K562 (cell line): Measurements from ENCODE around the gene MVD. TPM values are rescaled to one million over a fixed set of nuclear protein-coding genes. Genes with fewer than 3 reads are reported as not detected.

ENCODE experiments used
- CC2D1A ChIP-seq: fragments of 450-650 bp; IDR thresholded peaks from 2 replicates; pipeline ENCODE4 v1.6.1; 2017; ENCODE audit warnings: mild to moderate bottlenecking
- ETV5 ChIP-seq: sonication (generic); formaldehyde crosslinking; IDR thresholded peaks from 2 replicates; pipeline ENCODE4 v1.4.0; 2020; ENCODE audit warnings: low read depth, mild to moderate bottlenecking, missing genetic modification reagents
- HLTF ChIP-seq: fragments of 450-650 bp; IDR thresholded peaks from 2 replicates; pipeline ENCODE4 v1.6.1; 2016
- L3MBTL2 ChIP-seq: fragments of 450-650 bp; IDR thresholded peaks from 2 replicates; pipeline ENCODE4 v1.6.1; 2016; ENCODE audit warnings: mild to moderate bottlenecking, moderate library complexity
- RBM39 ChIP-seq: fragments of 200-400 bp; formaldehyde crosslinking; optimal IDR thresholded peaks from 2 replicates; pipeline ENCODE3; 2018; ENCODE audit warnings: low read depth, low read length
- TBP ChIP-seq: optimal IDR thresholded peaks from 2 replicates; pipeline ENCODE3; 2011; ENCODE audit warnings: low read depth, low read length, improper control_type of control experiment
- ZBED1 ChIP-seq: IDR thresholded peaks from 2 replicates; pipeline ENCODE4 v1.6.1; 2014
- polyA plus RNA-seq, 8 experiments: library from polyadenylated mRNA; depleted of rRNA in 4 of 8; stranded (reverse) in 5 of 8; unstranded in 3 of 8; fragments of >200 nt; fragmentation: Nextera tagmentation in 2 of 8; fragmentation: Illumina TruSeq in 1 of 8; extraction: Ambion mirVana in 2 of 8; extraction: Trizol in 1 of 8; gene quantifications; 2 replicates each; pipeline versions ENCODE4 v1.2.1 to v1.2.3, GENCODE V29; 2011 to 2014; ENCODE audit warnings: inconsistent platforms in 1 of 8, missing spikeins in 1 of 8
- total RNA-seq, 7 experiments: library from RNA; depleted of rRNA in 6 of 7; stranded (reverse); fragments of >200 nt in 6 of 7; fragmentation: Illumina TruSeq in 2 of 7; extraction: Trizol in 2 of 7; gene quantifications; 2 replicates each; pipeline versions ENCODE4 v1.2.1 to v1.2.3, GENCODE V29; 2011 to 2021; ENCODE audit warnings: low replicate concordance in 1 of 7
- TF ChIP-seq, protein P1 (sequence below), 2 experiments: fragments of 450-650 bp in 1 of 2; sonication (generic) in 1 of 2; formaldehyde crosslinking; conservative IDR thresholded peaks; 2 replicates each; pipeline versions ENCODE4 v1.4.0 to v1.8.1; 2020 to 2022; ENCODE audit warnings: mild to moderate bottlenecking in 1 of 2, missing genetic modification reagents in 1 of 2
- TF ChIP-seq, protein P2 (sequence below), 2 experiments: IDR thresholded peaks; 2 replicates each; pipeline ENCODE4 v1.6.1; 2012; ENCODE audit warnings: improper control_type of control experiment in 2 of 2, low read depth in 2 of 2, low read length in 2 of 2, borderline replicate concordance in 1 of 2
- TF ChIP-seq, protein P3 (sequence below): fragments of 450-650 bp; IDR thresholded peaks from 2 replicates; pipeline ENCODE4 v1.6.1; 2016; ENCODE audit warnings: borderline replicate concordance
- TF ChIP-seq, protein P4 (sequence below): sonication (generic); formaldehyde crosslinking; IDR thresholded peaks from 2 replicates; pipeline ENCODE4 v1.9.0; 2022; ENCODE audit warnings: mild to moderate bottlenecking, missing genetic modification reagents
- TF ChIP-seq, protein P5 (sequence below), 2 experiments: fragments of 450-650 bp; IDR thresholded peaks; 2 replicates each; pipeline ENCODE4 v1.6.1; 2016; ENCODE audit warnings: mild to moderate bottlenecking in 2 of 2, borderline replicate concordance in 1 of 2, low read depth in 1 of 2, moderate library complexity in 1 of 2

Gene MVD
- total and polyA plus RNA-seq, 9 of the 15 experiments (the other 6 are each of a cell fraction or from before 2014, with no cell fraction given) = 12.2 to 141 (median 45.3) TPM

DNA sequence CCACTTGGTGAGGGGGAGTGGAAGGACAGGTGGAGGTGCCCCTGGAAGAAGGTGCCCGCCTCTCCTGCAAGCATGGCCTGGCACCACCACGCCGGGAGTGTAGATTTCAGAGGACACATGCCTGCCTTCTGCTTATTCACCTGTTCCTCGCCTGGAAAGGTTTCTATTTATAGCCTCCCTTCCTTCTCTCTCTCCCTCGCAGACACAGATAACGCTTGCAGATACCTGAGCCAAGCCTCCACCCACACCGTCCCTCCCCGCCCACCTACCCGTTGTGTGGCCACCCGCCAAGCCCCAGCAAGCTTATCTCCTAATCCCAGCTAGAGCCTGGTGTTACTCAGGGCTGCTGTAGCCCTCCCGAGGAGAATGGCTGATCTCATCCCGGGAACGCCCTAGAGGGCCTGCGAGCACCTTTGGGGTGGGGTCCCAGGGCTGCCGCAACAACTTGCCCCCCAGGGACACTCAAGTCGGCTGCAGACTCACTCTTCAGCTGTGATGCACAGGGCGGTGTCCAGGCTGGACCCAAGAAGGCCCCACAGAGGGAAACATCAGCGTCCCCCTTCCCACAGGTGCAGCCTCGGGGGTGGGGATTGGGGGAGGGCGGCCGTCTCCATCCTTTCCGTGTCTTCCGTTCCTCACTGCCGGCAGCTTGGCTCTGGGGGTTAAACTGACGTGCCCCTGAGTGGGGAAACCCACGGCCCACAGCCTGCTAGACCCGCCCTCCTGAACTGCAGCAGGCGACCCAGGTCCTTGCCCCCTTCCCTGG, 25.3 kb upstream of the MVD start (continued):
- TF ChIP-seq, protein P1, sequence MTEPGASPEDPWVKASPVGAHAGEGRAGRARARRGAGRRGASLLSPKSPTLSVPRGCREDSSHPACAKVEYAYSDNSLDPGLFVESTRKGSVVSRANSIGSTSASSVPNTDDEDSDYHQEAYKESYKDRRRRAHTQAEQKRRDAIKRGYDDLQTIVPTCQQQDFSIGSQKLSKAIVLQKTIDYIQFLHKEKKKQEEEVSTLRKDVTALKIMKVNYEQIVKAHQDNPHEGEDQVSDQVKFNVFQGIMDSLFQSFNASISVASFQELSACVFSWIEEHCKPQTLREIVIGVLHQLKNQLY (CRISPR knock-in tag; conservative IDR thresholded peaks at IDR 0.05) = 0 out of 4 replicates have a peak, but pooled peaks of 1 of the 2 experiments have one; percentile 37
- TF ChIP-seq ETV5 (CRISPR knock-in tag) = peak; percentile 47; the same call in 1 of the 2 replicates
- TF ChIP-seq, protein P2, sequence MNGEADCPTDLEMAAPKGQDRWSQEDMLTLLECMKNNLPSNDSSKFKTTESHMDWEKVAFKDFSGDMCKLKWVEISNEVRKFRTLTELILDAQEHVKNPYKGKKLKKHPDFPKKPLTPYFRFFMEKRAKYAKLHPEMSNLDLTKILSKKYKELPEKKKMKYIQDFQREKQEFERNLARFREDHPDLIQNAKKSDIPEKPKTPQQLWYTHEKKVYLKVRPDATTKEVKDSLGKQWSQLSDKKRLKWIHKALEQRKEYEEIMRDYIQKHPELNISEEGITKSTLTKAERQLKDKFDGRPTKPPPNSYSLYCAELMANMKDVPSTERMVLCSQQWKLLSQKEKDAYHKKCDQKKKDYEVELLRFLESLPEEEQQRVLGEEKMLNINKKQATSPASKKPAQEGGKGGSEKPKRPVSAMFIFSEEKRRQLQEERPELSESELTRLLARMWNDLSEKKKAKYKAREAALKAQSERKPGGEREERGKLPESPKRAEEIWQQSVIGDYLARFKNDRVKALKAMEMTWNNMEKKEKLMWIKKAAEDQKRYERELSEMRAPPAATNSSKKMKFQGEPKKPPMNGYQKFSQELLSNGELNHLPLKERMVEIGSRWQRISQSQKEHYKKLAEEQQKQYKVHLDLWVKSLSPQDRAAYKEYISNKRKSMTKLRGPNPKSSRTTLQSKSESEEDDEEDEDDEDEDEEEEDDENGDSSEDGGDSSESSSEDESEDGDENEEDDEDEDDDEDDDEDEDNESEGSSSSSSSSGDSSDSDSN (IDR thresholded peaks at IDR 0.05; ENCODE audit: borderline replicate concordance in 1 of 2, low read depth in 2 of 2, low read length in 2 of 2) = 0 out of 4 replicates have a peak, but pooled peaks of 1 of the 2 experiments have one; percentile 51
- 0 out of 2 replicates have a peak, but pooled peaks have one; percentile 28 for TF ChIP-seq L3MBTL2
- peak; percentile 90; the same call in 1 of the 2 replicates for TF ChIP-seq ZBED1
- TF ChIP-seq, protein P3, sequence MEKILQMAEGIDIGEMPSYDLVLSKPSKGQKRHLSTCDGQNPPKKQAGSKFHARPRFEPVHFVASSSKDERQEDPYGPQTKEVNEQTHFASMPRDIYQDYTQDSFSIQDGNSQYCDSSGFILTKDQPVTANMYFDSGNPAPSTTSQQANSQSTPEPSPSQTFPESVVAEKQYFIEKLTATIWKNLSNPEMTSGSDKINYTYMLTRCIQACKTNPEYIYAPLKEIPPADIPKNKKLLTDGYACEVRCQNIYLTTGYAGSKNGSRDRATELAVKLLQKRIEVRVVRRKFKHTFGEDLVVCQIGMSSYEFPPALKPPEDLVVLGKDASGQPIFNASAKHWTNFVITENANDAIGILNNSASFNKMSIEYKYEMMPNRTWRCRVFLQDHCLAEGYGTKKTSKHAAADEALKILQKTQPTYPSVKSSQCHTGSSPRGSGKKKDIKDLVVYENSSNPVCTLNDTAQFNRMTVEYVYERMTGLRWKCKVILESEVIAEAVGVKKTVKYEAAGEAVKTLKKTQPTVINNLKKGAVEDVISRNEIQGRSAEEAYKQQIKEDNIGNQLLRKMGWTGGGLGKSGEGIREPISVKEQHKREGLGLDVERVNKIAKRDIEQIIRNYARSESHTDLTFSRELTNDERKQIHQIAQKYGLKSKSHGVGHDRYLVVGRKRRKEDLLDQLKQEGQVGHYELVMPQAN = peak; percentile 65; the same call in 1 of the 2 replicates
- peak; percentile 38 for TF ChIP-seq TBP
- TF ChIP-seq, protein P4, sequence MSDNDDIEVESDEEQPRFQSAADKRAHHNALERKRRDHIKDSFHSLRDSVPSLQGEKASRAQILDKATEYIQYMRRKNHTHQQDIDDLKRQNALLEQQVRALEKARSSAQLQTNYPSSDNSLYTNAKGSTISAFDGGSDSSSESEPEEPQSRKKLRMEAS (CRISPR knock-in tag) = peak; percentile 40; the same call in 1 of the 2 replicates
- peak; percentile 73 for TF ChIP-seq RBM39
- TF ChIP-seq, protein P5, sequence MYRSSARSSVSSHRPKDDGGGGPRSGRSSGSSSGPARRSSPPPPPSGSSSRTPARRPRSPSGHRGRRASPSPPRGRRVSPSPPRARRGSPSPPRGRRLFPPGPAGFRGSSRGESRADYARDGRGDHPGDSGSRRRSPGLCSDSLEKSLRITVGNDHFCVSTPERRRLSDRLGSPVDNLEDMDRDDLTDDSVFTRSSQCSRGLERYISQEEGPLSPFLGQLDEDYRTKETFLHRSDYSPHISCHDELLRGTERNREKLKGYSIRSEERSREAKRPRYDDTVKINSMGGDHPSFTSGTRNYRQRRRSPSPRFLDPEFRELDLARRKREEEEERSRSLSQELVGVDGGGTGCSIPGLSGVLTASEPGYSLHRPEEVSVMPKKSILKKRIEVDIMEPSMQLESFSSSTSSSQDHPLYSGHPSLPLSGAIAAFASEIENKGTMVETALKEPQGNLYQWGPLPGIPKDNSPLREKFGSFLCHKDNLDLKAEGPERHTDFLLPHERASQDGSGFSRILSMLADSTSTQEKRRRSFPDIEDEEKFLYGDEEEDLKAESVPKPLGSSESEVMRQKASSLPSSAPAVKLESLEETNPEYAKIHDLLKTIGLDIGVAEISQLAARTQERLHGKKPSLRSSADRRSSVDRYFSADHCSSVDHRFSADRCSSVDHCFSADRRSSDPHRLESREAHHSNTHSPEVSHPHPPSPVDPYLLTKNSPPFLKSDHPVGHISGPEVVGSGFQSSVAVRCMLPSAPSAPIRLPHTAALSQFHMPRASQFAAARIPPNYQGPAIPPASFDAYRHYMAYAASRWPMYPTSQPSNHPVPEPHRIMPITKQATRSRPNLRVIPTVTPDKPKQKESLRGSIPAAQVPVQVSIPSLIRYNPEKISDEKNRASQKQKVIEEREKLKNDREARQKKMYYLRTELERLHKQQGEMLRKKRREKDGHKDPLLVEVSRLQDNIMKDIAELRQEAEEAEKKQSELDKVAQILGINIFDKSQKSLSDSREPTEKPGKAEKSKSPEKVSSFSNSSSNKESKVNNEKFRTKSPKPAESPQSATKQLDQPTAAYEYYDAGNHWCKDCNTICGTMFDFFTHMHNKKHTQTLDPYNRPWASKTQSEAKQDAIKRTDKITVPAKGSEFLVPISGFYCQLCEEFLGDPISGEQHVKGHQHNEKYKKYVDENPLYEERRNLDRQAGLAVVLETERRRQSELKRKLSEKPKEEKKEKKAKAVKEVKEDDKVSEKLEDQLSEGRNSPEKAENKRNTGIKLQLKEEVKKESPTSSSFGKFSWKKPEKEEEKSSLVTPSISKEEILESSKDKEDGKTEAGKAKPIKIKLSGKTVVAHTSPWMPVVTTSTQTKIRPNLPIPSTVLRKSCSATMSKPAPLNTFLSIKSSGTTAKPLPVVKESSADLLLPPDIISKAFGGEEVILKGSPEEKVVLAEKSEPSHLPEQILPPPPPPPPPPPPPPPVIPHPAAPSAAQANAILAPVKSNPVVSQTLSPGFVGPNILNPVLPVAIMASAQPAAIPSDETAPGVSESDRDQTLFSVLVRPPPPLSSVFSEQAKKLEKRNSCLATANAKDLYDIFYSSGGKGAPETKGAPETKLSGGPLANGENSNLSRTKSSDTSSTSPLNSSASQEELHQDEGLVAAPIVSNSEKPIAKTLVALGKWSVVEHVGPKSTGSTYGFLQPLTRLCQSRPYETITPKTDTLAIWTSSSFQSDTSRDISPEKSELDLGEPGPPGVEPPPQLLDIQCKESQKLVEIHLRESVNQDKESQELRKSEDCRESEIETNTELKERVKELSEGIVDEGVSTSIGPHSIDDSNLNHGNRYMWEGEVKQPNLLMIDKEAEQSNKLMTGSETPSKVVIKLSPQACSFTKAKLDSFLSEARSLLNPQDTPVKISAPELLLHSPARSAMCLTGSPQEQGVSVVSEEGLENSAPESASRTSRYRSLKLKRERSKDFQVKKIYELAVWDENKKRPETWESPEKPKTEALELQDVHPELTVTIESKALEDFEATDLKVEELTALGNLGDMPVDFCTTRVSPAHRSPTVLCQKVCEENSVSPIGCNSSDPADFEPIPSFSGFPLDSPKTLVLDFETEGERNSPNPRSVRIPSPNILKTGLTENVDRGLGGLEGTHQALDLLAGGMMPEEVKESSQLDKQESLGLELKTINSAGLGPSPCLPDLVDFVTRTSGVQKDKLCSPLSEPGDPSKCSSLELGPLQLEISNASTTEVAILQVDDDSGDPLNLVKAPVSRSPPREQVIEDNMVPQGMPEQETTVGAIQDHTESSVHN (IDR thresholded peaks at IDR 0.05; ENCODE audit: borderline replicate concordance in 1 of 2, low read depth in 1 of 2) = peak in 1 of 2 experiments; percentile 31; a peak in 1 of 4 replicates
- TF ChIP-seq CC2D1A = peak; percentile 7; the same call in 1 of the 2 replicates
- TF ChIP-seq HLTF = 0 out of 2 replicates have a peak, but pooled peaks have one; percentile 47
